GM21526 (cell line): Measurements from ENCODE around the gene RAD51AP1.

Experiments
- ATAC-seq: cut with Tn5 transposase; IDR thresholded peaks from one replicate; pipeline ENCODE4 v1.9.1; 2021; ENCODE audit warnings: moderate library complexity; ENCODE audit not compliant: unreplicated experiment, low FRiP score

The RAD51AP1 gene

GRCh38 chr12:4540638-4541037 is 1.9 kb downstream of the RAD51AP1 start:
- no peak for ATAC-seq

- ATAC-seq: no peak
Measured at GRCh38 chr12:4545195-4545594, 6.5 kb downstream of the RAD51AP1 start.

- no peak for ATAC-seq
Measured at GRCh38 chr12:4552191-4552590, 13.5 kb downstream of the RAD51AP1 start.

- ATAC-seq: no peak
Measured at GRCh38 chr12:4553943-4554342, 15.3 kb downstream of the RAD51AP1 start.

- ATAC-seq: no peak
Measured at GRCh38 chr12:4555804-4556203, 17.1 kb downstream of the RAD51AP1 start.

GRCh38 chr12:4556735-4557530 is 18.2 kb downstream of the RAD51AP1 start:
- no peak for ATAC-seq

- ATAC-seq: no peak
Measured at GRCh38 chr12:4557586-4557985, 18.9 kb downstream of the RAD51AP1 start.

- ATAC-seq: no peak
Measured at GRCh38 chr12:4558171-4558570, 19.5 kb downstream of the RAD51AP1 start.

- no peak for ATAC-seq
Measured at GRCh38 chr12:4562034-4562657, 23.5 kb downstream of the RAD51AP1 start, which contains the start of gene DYRK4. Gene DYRK4, plus strand, starts transcription at chr12:4562208. Its CDS starts 38 bp downstream, at chr12:4562246.

- ATAC-seq: no peak
Measured at GRCh38 chr12:4563336-4563735, 24.6 kb downstream of the RAD51AP1 start.

- ATAC-seq: no peak
Measured at GRCh38 chr12:4564818-4565217, 26.1 kb downstream of the RAD51AP1 start.

GRCh38 chr12:4566474-4566873 is 27.8 kb downstream of the RAD51AP1 start:
- no peak for ATAC-seq

- ATAC-seq: peak; percentile 45
Measured at GRCh38 chr12:4567073-4567881, 28.6 kb downstream of the RAD51AP1 start.

GRCh38 chr12:4569261-4569660 is 30.6 kb downstream of the RAD51AP1 start:
- ATAC-seq: no peak

- ATAC-seq: no peak
Measured at GRCh38 chr12:4572680-4573079, 34.0 kb downstream of the RAD51AP1 start.

- no peak for ATAC-seq
Measured at GRCh38 chr12:4579305-4580102, 40.8 kb downstream of the RAD51AP1 start.

GRCh38 chr12:4580281-4580688 is 41.6 kb downstream of the RAD51AP1 start:
- ATAC-seq: no peak

- ATAC-seq: no peak
Measured at GRCh38 chr12:4584281-4584680, 45.6 kb downstream of the RAD51AP1 start.

- no peak for ATAC-seq
Measured at GRCh38 chr12:4584896-4585295, 46.2 kb downstream of the RAD51AP1 start.

GRCh38 chr12:4586500-4586899 is 47.8 kb downstream of the RAD51AP1 start:
- no peak for ATAC-seq
